GM13977 (cell line): ENCODE results near the gene PTPRK.

Source experiments
- DNase-seq: peaks from one replicate; pipeline ENCODE4 v3.0.0; 2012; ENCODE audit warnings: low spot score
- in situ Hi-C: fragments of 300-500 bp; cut with MboI; formaldehyde crosslinking; loops from one replicate; pipeline ENCODE4 v1.12.0; 2022; ENCODE audit warnings: low sequenced_read_pairs, low pct_unique_long_range_greater_than_20kb, mixed read lengths, inconsistent platforms; ENCODE audit not compliant: unreplicated experiment
- TF ChIP-seq, protein P1 (sequence below): IDR thresholded peaks from 2 replicates; pipeline ENCODE4 v1.5.1; 2012; ENCODE audit warnings: mild to moderate bottlenecking, control low read depth; ENCODE audit not compliant: insufficient read depth; ENCODE audit errors: extremely low read depth, missing control alignments

The PTPRK gene

DNA sequence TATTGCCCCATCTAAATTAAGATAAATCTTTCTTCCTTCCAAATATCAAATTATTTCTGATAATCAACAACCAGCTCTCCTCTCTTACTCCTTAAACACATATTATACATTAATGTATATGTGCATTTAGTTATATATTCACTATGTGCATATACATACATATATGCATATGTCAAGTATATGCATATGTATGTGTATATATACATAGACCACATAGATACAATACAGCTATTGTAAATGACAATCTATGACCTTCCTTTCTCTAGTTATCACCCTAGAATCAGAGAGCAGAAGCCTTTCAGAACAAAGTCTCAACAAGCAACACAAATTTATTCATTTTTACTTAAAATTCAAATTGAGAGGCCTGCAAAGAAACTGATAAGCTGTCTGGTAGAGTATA, 378.5 kb downstream of the PTPRK start:
- in situ Hi-C loops, result no loop called here
- TF ChIP-seq, protein P1, sequence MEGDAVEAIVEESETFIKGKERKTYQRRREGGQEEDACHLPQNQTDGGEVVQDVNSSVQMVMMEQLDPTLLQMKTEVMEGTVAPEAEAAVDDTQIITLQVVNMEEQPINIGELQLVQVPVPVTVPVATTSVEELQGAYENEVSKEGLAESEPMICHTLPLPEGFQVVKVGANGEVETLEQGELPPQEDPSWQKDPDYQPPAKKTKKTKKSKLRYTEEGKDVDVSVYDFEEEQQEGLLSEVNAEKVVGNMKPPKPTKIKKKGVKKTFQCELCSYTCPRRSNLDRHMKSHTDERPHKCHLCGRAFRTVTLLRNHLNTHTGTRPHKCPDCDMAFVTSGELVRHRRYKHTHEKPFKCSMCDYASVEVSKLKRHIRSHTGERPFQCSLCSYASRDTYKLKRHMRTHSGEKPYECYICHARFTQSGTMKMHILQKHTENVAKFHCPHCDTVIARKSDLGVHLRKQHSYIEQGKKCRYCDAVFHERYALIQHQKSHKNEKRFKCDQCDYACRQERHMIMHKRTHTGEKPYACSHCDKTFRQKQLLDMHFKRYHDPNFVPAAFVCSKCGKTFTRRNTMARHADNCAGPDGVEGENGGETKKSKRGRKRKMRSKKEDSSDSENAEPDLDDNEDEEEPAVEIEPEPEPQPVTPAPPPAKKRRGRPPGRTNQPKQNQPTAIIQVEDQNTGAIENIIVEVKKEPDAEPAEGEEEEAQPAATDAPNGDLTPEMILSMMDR, result no peak
- no peak for DNase-seq

DNA sequence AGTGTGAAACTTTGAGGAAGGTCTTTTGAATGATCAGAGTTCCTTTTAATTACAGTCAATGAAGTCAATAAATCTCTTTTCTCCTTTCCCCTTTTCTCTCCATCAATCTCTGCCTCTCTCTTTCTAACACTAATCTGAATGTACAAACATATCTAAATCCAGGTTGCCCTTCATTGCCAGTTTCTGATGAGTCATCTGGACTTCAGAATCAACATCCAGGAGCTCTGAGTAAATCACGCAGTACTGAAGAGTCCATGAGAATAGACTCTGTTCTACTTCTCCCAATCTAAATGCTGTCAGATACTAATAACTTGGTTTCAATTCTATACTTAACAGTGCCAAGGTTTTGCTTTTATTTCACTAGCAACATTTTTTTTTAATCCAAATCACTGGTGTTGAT, 380.9 kb downstream of the PTPRK start:
- TF ChIP-seq, protein P1, result no peak
- in situ Hi-C loops, result no loop called here
- DNase-seq, result no peak

DNA sequence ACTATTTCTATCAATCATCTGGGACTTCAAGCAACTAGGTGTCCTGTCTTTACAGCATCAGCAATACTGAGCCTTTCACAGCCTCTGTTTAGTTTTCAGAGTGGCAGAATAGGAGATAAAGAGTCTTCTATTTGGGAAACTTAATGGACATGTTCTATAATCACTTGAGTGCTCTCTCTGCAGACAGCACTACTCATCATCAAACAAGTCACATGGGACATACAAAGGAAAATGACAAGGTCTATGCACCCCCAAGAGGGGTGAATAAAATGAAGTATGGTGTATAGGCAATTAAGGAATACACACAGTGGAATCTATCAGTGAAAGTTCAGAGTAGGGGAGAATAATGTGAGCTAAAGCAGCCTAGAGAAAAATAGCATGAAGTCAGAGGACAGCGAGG, 381.7 kb downstream of the PTPRK start:
- TF ChIP-seq, protein P1, result no peak
- in situ Hi-C loops, result no loop called here
- DNase-seq, result no peak

DNA sequence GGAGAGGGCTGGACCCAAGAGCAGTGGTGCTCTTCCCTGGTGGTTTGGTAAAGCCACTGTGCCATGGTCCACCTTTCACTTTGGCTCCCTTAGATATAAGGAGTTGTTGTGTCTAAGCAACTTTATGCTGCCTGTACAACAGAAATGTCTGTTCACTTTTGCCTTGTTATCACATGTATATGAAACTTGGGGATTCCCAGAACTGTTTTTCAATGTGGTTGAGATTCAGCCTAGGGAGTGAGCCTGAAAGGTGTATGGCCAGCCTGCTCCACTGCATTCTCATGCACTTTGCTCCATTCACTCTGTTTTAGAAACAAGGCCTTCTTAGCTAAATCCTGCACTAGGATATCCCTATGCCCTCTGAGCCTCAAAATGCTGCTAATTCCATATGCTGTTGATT, 385.1 kb downstream of the PTPRK start:
- DNase-seq, result no peak
- in situ Hi-C loops, result no loop called here
- TF ChIP-seq, protein P1, result no peak

DNA sequence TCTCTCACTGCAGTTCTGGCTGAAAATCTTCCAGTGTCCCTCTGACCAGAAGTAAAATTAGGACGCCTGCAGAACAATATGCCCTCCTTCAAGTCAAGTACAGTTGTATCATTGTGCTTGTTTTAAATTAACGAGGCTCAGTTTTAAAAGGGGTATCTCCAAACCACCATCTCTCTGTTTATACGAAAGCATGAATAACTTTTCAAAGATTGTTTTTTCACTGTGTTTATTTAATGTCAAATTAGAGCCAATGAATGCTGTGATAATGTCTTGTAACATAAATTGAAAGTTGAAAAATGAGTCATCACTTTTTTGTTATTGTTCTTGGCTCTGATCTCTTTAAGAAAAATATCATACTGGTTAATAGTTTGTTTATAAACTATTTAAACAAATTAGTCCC, 388.8 kb downstream of the PTPRK start:
- no peak for DNase-seq
- TF ChIP-seq, protein P1, result no peak
- in situ Hi-C loops, result no loop called here

DNA sequence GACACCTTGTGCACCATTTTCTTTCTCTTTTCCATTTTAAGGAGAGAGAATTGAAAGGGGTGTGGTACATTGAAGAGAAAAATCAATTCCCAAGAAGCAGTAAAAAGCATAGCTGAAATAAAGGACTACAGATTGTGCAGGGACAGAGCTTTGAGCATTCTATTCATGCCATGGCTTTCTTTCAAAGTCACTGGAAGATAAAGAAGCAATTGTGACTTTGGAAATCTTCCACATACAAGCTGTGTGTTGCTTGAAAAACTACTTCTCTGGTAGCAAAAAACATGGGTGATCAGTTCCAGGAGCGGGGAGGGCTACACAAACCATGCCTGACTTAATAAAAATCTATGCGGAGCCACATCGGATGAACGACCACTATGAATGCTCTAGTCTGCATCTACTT, 389.4 kb downstream of the PTPRK start:
- TF ChIP-seq, protein P1, result no peak
- DNase-seq, result no peak
- in situ Hi-C loops, result no loop called here

DNA sequence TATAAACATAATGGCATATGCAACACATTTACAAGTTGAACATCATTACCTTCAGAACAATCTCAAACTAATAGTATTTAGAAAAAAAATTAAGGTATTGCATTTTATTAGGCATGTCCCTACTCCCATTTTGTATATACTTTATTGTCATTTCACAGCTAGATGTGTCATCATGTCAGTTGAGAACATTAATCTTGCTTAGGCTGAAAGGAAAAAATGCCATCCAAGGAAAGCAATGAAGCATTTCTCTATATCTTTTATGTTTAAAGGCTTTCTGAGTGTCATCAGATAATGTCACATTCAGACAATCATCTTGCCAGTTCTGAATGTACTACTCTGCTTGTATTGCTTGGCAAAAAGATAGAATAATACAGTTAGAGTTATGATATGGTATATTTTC, 390.7 kb downstream of the PTPRK start:
- no peak for DNase-seq
- TF ChIP-seq, protein P1, result no peak
- in situ Hi-C loops, result no loop called here
